ENCODE results near the gene UBA6.

UBA6 gene

DNA sequence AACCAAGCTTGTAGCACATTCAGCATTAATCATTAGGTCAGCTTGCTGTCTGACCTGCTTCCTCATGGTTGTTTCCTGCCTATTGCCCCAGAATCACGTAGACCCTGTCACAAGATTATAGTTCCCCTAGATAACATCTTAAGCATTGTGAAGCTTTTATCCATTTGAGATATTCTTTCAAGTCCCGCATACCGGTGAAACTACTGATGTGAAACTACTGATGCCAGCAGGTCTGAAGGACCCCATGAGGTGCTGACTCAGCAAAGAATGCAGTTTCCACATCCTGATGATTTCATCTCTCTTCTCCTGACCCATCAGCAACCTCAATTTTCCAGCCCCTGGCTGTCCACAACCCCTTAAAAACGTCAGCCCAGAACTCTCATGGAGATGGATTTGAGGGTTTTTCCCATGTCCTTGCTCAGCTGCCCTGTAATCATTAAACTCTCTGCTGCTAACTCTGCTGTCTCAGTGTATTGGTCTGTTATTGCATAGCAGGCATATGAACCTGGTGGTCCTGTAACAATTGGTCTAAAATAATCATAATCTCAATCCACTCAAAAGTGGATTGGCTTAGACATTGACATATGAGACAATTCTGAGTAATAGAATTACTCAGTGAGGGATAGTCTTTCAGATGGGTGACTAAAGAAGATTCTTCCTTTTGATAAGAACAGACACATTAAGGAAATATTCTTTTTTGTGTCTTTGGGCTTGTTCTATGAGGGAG is 26.3 kb upstream of the UBA6 start:
- H3K4me3 ChIP-seq (ENCODE audit: low read depth in 1 of 5, low read length in 5 of 5), result no peak overlapping the region

DNA sequence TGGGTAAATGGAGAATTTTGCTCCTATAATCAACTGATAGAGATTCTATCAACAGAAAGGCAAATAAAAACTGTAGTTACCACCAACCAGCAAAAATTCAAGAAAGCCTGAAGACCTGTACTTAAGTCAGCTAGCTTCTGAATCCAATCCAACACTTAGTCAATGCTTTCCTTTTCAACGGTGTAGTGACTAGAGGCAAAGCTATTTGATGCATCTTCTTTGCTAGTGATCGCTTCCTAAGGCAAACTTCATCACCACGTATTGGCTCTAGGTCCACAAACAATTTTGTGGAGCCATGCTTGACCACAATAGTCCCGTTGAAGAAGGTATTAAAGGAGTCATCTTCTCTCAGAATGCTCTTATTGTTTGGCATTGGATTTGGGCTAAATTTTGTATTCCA is 25.0 kb upstream of the UBA6 start:
- H3K9ac ChIP-seq (ENCODE audit: low read length in 5 of 5), result no peak overlapping the region

More for the DNA sequence above, 26.3 kb upstream of the UBA6 start:
- H3K36me3 ChIP-seq (ENCODE audit: control insufficient read depth in 5 of 5, insufficient read depth in 5 of 5, low read length in 5 of 5), result no peaks in the 10 kb centered on the region
- H3K27ac ChIP-seq (ENCODE audit: low read depth, low read length), result no peak overlapping the region
- peaks cover 0 to 4% (median 2%) of the 10 kb centered on the region in 5 donors for H3K9me3 ChIP-seq (ENCODE audit: control insufficient read depth in 5 of 5, low read length in 5 of 5)
- H3K4me1 ChIP-seq (ENCODE audit: control insufficient read depth in 5 of 5, insufficient read depth in 5 of 5, low read length in 5 of 5), result peaks cover 0 to 10% (median 2%) of the 10 kb centered on the region in 5 donors
- H3K27me3 ChIP-seq (ENCODE audit: control insufficient read depth in 5 of 5, insufficient read depth in 4 of 5, low read length in 5 of 5), result no peaks in the 10 kb centered on the region
- no peak overlapping the region for H3K9ac ChIP-seq (ENCODE audit: low read length in 5 of 5)

DNA sequence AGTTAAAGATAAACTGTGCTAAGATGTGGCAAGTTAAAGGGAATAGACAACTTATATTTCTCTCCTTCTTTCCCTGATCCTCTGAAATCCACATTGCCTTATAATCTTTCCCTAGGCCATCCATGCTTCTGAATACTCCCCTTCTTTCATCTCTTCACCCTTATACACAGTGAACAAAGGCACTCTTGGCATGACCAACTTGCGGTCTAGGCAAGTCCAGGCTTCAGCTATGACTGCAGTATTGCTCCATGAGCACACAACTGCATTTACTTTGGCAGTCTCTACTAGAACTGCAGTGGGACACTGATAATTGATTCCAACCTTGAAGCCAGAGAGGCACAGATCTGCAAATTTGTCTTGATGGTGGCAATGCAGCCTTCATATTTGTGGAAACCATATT is 24.2 kb upstream of the UBA6 start:
- peaks cover 0 to 14% (median 9%) of the 10 kb centered on the region in 5 donors for H3K36me3 ChIP-seq (ENCODE audit: control insufficient read depth in 5 of 5, insufficient read depth in 5 of 5, low read length in 5 of 5)
- no peak overlapping the region for H3K9ac ChIP-seq (ENCODE audit: low read length in 5 of 5)
- H3K27me3 ChIP-seq (ENCODE audit: control insufficient read depth in 5 of 5, insufficient read depth in 4 of 5, low read length in 5 of 5), result no peaks in the 10 kb centered on the region
- peak overlapping the region in 1 of 5 donors; percentile 11 for H3K4me3 ChIP-seq (ENCODE audit: low read depth in 1 of 5, low read length in 5 of 5)
- H3K4me1 ChIP-seq (ENCODE audit: control insufficient read depth in 5 of 5, insufficient read depth in 5 of 5, low read length in 5 of 5), result peaks cover 0 to 10% (median 2%) of the 10 kb centered on the region in 5 donors
- H3K9me3 ChIP-seq (ENCODE audit: control insufficient read depth in 5 of 5, low read length in 5 of 5), result peaks cover 0 to 4% (median 2%) of the 10 kb centered on the region in 5 donors
- H3K27ac ChIP-seq (ENCODE audit: low read depth, low read length), result no peak overlapping the region

More for the DNA sequence above, 25.0 kb upstream of the UBA6 start:
- H3K27me3 ChIP-seq (ENCODE audit: control insufficient read depth in 5 of 5, insufficient read depth in 4 of 5, low read length in 5 of 5), result no peaks in the 10 kb centered on the region
- H3K36me3 ChIP-seq (ENCODE audit: control insufficient read depth in 5 of 5, insufficient read depth in 5 of 5, low read length in 5 of 5), result peaks cover 0 to 7% (median 2%) of the 10 kb centered on the region in 5 donors
- no peak overlapping the region for H3K4me3 ChIP-seq (ENCODE audit: low read depth in 1 of 5, low read length in 5 of 5)
- H3K9me3 ChIP-seq (ENCODE audit: control insufficient read depth in 5 of 5, low read length in 5 of 5), result peaks cover 0 to 4% (median 2%) of the 10 kb centered on the region in 5 donors
- peaks cover 0 to 10% (median 2%) of the 10 kb centered on the region in 5 donors for H3K4me1 ChIP-seq (ENCODE audit: control insufficient read depth in 5 of 5, insufficient read depth in 5 of 5, low read length in 5 of 5)
- H3K27ac ChIP-seq (ENCODE audit: low read depth, low read length), result no peak overlapping the region

DNA sequence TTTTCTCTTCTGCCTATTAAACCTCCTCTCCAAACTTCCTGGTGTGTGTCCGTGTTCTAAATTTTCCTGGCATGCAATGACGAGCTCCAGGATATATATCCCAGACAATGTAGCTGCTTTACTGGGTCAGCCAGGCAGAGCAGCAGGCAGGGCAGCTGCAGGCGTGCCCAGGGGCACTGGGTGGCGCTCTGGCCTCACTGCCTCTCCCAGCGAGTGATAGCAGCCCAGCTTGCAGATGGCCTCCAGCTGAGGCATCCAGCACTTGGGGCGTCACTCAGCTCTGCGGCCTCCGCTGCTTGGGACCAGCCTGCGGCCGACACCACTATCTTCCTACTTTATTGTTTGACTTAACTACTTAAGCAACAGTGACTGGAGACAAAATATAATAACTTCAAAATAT is 23.0 kb upstream of the UBA6 start:
- peaks cover 0 to 4% (median 2%) of the 10 kb centered on the region in 5 donors for H3K9me3 ChIP-seq (ENCODE audit: control insufficient read depth in 5 of 5, low read length in 5 of 5)
- peaks cover 0 to 10% (median 2%) of the 10 kb centered on the region in 5 donors for H3K4me1 ChIP-seq (ENCODE audit: control insufficient read depth in 5 of 5, insufficient read depth in 5 of 5, low read length in 5 of 5)
- H3K27ac ChIP-seq (ENCODE audit: low read depth, low read length), result no peak overlapping the region
- no peak overlapping the region for H3K4me3 ChIP-seq (ENCODE audit: low read depth in 1 of 5, low read length in 5 of 5)
- H3K27me3 ChIP-seq (ENCODE audit: control insufficient read depth in 5 of 5, insufficient read depth in 4 of 5, low read length in 5 of 5), result no peaks in the 10 kb centered on the region
- peaks cover 0 to 15% (median 9%) of the 10 kb centered on the region in 5 donors for H3K36me3 ChIP-seq (ENCODE audit: control insufficient read depth in 5 of 5, insufficient read depth in 5 of 5, low read length in 5 of 5)
- H3K9ac ChIP-seq (ENCODE audit: low read length in 5 of 5), result no peak overlapping the region

DNA sequence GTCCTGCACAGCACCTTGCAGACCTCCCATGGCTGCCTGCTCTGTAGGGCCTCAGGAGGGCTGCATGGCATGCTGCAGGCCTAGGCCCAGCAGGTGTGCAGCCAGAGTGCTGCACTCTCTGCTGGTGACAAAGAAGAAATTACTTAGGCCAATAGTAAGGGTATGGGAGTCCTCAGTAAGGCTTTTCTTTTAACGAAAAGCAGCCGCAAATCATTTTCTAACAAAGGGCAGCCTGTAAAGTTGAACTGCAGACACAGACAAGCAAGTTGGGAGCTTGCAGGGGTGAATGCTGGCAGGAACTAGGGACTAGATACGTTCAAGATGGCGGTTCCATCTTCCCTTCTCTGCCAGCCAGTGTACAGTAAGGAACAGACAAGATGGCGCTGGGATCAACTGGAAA is 22.4 kb upstream of the UBA6 start:
- peaks cover 0 to 17% (median 9%) of the 10 kb centered on the region in 5 donors for H3K36me3 ChIP-seq (ENCODE audit: control insufficient read depth in 5 of 5, insufficient read depth in 5 of 5, low read length in 5 of 5)
- H3K9me3 ChIP-seq (ENCODE audit: control insufficient read depth in 5 of 5, low read length in 5 of 5), result peaks cover 0 to 4% (median 2%) of the 10 kb centered on the region in 5 donors
- no peak overlapping the region for H3K9ac ChIP-seq (ENCODE audit: low read length in 5 of 5)
- H3K4me3 ChIP-seq (ENCODE audit: low read depth in 1 of 5, low read length in 5 of 5), result no peak overlapping the region
- H3K27me3 ChIP-seq (ENCODE audit: control insufficient read depth in 5 of 5, insufficient read depth in 4 of 5, low read length in 5 of 5), result no peaks in the 10 kb centered on the region
- H3K4me1 ChIP-seq (ENCODE audit: control insufficient read depth in 5 of 5, insufficient read depth in 5 of 5, low read length in 5 of 5), result peaks cover 0 to 10% (median 2%) of the 10 kb centered on the region in 5 donors
- no peak overlapping the region for H3K27ac ChIP-seq (ENCODE audit: low read depth, low read length)

DNA sequence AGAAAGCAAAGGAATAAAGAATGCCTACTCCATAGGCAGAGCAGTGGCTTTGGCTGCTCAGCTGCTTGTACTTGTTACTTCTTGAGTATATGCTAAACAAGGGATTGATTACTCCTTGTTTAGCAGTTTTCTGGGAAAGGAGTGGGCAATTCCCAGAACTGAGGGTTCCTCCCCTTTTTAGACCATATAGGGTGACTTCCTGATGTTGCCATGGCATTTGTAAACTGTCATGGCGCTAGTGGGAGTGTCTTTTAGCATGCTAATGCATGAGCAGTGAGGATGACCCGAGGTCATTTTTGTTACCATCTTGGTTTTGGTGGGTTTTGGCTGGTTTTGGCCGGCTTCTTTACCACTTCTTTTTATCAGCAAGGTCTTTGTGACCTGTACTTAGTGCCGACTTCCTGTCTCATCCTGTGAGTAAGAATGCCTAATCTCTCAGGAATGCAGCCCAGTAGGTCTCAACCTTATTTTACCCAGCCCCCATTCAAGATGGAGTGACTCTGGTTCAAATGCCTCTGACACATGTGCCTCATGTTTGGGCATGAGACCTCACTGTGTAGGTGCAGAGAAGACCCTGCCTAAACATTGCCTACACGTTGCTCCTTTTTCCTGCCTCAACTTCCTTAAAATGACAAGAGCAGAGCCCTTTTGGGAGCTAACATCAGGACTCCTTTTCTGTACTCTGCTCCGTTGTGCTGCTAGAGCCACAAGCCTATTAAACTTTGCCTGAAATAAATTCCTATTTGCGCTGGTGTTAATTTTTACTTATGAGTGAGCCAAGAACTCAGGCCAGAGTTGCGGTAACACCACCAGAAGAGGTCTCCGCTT is 21.0 kb upstream of the UBA6 start:
- Histone ChIP-seq H3K9me3 (ENCODE audit: control insufficient read depth in 5 of 5, low read length in 5 of 5) (no peaks in the 10 kb centered on the region), H3K36me3 (ENCODE audit: control insufficient read depth in 5 of 5, insufficient read depth in 5 of 5, low read length in 5 of 5) (peaks cover 0 to 19% (median 9%) of the 10 kb centered on the region in 5 donors), H3K27me3 (ENCODE audit: control insufficient read depth in 5 of 5, insufficient read depth in 4 of 5, low read length in 5 of 5) (no peaks in the 10 kb centered on the region), H3K4me1 (ENCODE audit: control insufficient read depth in 5 of 5, insufficient read depth in 5 of 5, low read length in 5 of 5) (peaks cover 0 to 10% (median 2%) of the 10 kb centered on the region in 5 donors), H3K27ac (ENCODE audit: low read depth, low read length) (no peak overlapping the region), H3K4me3 (ENCODE audit: low read depth in 1 of 5, low read length in 5 of 5) (no peak overlapping the region), H3K9ac (ENCODE audit: low read length in 5 of 5) (no peak overlapping the region)

DNA sequence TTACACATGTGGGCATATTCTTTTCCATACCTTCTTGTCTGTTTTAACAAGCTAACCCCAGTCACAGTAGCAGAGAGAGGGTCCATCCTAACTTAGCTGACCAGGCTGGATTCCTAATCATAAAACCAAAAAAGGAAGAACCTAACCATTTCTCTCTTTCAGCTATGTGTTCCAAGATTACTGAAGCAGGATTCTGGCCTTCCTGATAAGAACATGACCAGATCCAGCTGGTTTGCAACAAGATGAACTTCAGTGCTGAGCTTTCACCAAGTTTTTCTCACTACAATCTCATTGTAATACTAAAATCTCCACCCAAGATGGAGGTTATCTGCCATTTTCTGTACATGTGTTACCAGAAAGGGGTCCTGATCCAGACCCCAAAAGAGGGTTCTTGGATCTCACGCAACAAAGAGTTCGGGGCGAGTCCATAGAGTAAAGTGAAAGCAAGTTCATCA is 20.4 kb upstream of the UBA6 start:
- Histone ChIP-seq H3K4me1 (ENCODE audit: control insufficient read depth in 5 of 5, insufficient read depth in 5 of 5, low read length in 5 of 5) (peaks cover 0 to 10% (median 0%) of the 10 kb centered on the region in 5 donors), H3K9ac (ENCODE audit: low read length in 5 of 5) (no peak overlapping the region), H3K27me3 (ENCODE audit: control insufficient read depth in 5 of 5, insufficient read depth in 4 of 5, low read length in 5 of 5) (no peaks in the 10 kb centered on the region), H3K4me3 (ENCODE audit: low read depth in 1 of 5, low read length in 5 of 5) (no peak overlapping the region), H3K36me3 (ENCODE audit: control insufficient read depth in 5 of 5, insufficient read depth in 5 of 5, low read length in 5 of 5) (peaks cover 0 to 24% (median 9%) of the 10 kb centered on the region in 5 donors), H3K9me3 (ENCODE audit: control insufficient read depth in 5 of 5, low read length in 5 of 5) (no peaks in the 10 kb centered on the region), H3K27ac (ENCODE audit: low read depth, low read length) (no peak overlapping the region)

DNA sequence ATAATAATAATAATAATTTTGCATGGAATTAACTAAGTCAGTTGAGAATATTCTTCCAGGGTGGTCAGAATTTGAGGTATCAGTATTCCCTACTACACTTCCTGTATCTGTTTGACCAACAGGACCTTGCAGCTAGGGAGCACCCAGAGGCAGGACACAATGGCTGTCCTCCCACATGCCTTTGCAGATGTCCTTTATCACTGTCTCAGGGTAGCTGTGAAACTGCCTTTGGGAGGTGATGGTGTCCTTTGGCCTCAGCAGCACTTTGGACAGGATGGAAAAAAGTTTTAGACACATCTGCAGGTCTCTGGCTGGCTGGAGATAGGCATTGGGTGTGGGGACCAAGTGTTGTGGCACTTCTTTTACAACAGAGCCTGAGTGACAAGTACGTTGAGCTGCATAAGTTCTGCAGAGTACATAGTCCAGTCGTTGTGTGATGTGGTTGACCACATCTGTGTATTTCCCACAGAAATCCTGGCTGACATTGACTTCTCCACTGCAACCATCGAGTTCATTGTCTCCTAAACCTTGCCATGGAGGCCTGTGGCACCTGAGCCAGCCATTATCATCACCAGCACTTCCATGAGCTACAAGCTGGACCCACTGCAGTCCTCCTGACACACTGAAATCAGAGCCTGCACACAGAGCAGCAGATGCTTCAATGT is 19.1 kb upstream of the UBA6 start:
- Histone ChIP-seq H3K4me3 (ENCODE audit: low read depth in 1 of 5, low read length in 5 of 5) (no peak overlapping the region), H3K27me3 (ENCODE audit: control insufficient read depth in 5 of 5, insufficient read depth in 4 of 5, low read length in 5 of 5) (no peaks in the 10 kb centered on the region), H3K9me3 (ENCODE audit: control insufficient read depth in 5 of 5, low read length in 5 of 5) (no peaks in the 10 kb centered on the region), H3K27ac (ENCODE audit: low read depth, low read length) (no peak overlapping the region), H3K4me1 (ENCODE audit: control insufficient read depth in 5 of 5, insufficient read depth in 5 of 5, low read length in 5 of 5) (peaks cover 0 to 2% (median 0%) of the 10 kb centered on the region in 5 donors), H3K9ac (ENCODE audit: low read length in 5 of 5) (no peak overlapping the region), H3K36me3 (ENCODE audit: control insufficient read depth in 5 of 5, insufficient read depth in 5 of 5, low read length in 5 of 5) (peaks cover 0 to 30% (median 9%) of the 10 kb centered on the region in 5 donors)

DNA sequence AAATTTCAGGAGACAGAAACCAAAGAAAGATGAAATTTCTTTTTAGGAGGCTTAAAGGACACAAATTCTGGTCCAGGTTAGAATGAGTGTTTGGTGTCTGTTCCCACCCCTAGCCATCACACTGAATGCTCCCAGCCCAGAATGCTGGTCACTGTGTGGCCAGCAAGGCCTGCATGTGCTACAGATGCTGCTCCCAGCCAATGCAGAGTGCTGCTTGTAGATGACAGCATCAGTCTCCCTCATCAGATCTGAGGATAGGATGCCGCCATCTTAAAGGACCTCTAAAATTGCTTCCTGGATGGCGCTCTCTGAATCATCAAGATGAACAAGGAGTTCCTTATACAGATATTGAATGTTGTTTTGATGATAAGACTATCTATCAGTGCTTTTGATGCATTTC is 17.9 kb upstream of the UBA6 start:
- Histone ChIP-seq H3K9ac (ENCODE audit: low read length in 5 of 5) (no peak overlapping the region), H3K9me3 (ENCODE audit: control insufficient read depth in 5 of 5, low read length in 5 of 5) (no peaks in the 10 kb centered on the region), H3K27ac (ENCODE audit: low read depth, low read length) (no peak overlapping the region), H3K4me1 (ENCODE audit: control insufficient read depth in 5 of 5, insufficient read depth in 5 of 5, low read length in 5 of 5) (no peaks in the 10 kb centered on the region), H3K36me3 (ENCODE audit: control insufficient read depth in 5 of 5, insufficient read depth in 5 of 5, low read length in 5 of 5) (peaks cover 0 to 30% (median 9%) of the 10 kb centered on the region in 5 donors), H3K4me3 (ENCODE audit: low read depth in 1 of 5, low read length in 5 of 5) (no peak overlapping the region), H3K27me3 (ENCODE audit: control insufficient read depth in 5 of 5, insufficient read depth in 4 of 5, low read length in 5 of 5) (no peaks in the 10 kb centered on the region)
